Measurements from ENCODE around the gene BAIAP2L1.

Gene BAIAP2L1

GRCh38 chr7:98303176-98303865 is 97.6 kb downstream of the BAIAP2L1 start:
- no peak for TF ChIP-seq CTCF (conservative IDR thresholded peaks at IDR 0.05; ENCODE audit: control insufficient read depth, insufficient read depth, low read depth, low read length)
- no peak for DNase-seq (ENCODE audit: low read depth)
- no peak overlapping the region for H3K4me3 ChIP-seq (ENCODE audit: control insufficient read depth, low read depth, low read length)

GRCh38 chr7:98301693-98302470 is 99.0 kb downstream of the BAIAP2L1 start:
- DNase-seq (ENCODE audit: low read depth), result no peak
- H3K4me3 ChIP-seq (ENCODE audit: control insufficient read depth, low read depth, low read length), result no peak overlapping the region
- no peak for TF ChIP-seq CTCF (conservative IDR thresholded peaks at IDR 0.05; ENCODE audit: control insufficient read depth, insufficient read depth, low read depth, low read length)

GRCh38 chr7:98300595-98301372 is 100.1 kb downstream of the BAIAP2L1 start:
- H3K4me3 ChIP-seq (ENCODE audit: control insufficient read depth, low read depth, low read length), result no peak overlapping the region
- DNase-seq (ENCODE audit: low read depth), result no peak
- TF ChIP-seq CTCF (conservative IDR thresholded peaks at IDR 0.05; ENCODE audit: control insufficient read depth, insufficient read depth, low read depth, low read length), result no peak

DNA sequence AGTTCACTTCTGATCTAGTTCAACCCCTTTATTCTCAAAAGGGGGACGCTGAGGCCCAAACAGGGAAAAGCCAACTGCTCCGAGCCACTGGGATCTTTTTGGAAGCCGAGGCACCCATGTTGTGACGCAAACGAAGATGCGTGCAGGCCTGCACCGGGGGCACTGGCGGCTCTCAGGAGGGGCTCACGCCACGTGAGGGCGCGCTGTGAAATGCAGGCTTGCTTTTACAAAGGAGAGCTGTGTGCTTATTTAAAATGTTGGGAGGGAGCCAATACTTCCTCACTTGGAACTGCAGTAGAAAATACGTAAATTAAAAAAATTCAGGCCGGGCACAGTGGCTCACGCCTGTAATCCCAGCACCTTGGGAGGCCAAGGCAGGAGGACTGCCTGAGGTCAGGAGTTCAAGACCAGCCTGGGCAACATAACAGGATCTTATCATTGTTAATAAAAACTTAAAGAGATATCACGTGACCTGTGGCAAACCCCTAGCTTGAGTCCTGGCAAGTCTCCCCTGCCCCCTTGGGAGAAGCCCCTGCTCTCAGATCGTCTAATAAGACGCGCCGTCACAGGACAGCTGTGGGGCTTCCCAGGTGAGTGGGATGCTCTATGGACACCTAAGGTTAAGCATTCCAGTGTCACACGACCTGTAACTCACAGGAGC is 103.1 kb downstream of the BAIAP2L1 start:
- TF ChIP-seq CTCF (conservative IDR thresholded peaks at IDR 0.05; ENCODE audit: control insufficient read depth, insufficient read depth, low read depth, low read length), result no peak
- DNase-seq (ENCODE audit: low read depth), result no peak

DNA sequence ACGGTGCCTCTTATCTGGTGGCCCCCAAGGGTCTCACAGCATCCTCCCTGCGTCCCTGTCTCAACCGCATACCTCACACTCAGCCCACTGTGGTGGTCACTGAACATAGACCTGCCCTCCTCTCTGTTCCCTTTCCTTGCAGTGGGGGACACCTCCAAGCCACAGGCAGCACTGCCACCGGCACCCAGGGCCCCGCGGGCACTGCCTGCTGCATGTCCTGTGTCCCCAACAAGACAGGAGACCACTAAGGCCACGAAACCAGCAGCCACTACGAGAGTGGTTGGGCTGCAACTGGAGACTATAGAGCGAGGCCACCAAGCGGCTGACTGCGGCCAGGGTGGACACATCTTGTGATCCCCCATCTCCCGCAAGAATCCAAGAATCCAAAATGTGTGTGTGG is 104.1 kb downstream of the BAIAP2L1 start:
- no peak for TF ChIP-seq CTCF (conservative IDR thresholded peaks at IDR 0.05; ENCODE audit: control insufficient read depth, insufficient read depth, low read depth, low read length)
- H3K4me3 ChIP-seq (ENCODE audit: control insufficient read depth, low read depth, low read length), result no peak overlapping the region
- DNase-seq (ENCODE audit: low read depth), result no peak

More for the DNA sequence above, 103.1 kb downstream of the BAIAP2L1 start:
- no peak overlapping the region for H3K4me3 ChIP-seq (ENCODE audit: control insufficient read depth, low read depth, low read length)

DNA sequence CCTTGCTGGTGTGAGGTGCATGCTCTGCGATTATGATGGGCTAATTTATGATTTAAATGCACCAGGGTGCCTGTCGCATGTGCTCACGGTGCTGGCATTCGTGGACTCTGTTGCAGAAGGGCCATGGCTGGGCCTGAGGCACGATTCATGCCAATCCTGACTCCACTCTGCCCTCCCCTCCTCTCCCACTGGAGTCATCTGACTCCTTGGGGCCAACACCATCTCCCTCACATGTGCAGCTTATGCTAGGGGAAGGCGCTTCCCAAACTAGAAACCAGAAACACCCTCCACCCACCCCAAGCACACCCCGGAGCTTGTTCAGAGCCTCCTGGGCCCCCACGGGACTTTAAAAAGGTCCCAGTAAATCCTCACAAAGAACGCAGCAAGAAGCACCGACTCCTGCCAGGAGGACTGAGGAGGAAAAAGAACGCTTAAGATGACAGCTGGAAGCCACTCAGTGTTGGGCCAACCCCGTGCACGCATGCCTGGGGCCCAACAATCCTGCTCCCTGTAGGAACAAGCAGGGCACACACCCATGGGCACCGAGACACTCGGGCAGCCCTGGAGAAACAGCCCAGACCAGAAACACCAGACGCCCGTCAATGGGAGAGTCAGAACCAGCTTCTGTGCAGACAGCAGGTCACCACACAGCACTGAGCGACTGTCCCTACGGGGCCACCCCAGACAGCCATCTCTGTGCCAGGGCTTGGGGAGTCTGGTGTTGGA is 105.3 kb downstream of the BAIAP2L1 start:
- no peak overlapping the region for H3K4me3 ChIP-seq (ENCODE audit: control insufficient read depth, low read depth, low read length)
- no peak for TF ChIP-seq CTCF (conservative IDR thresholded peaks at IDR 0.05; ENCODE audit: control insufficient read depth, insufficient read depth, low read depth, low read length)
- no peak for DNase-seq (ENCODE audit: low read depth)

Data from fibroblast of mammary gland (primary cell).